Parathyroid adenoma (tissue), 2 donors: ENCODE measurements around the gene TEX22.

Experiments
- H2AFZ ChIP-seq: fragments of 300-600 bp; sonication (generic); one replicate; pipeline ENCODE4 v1.7.0; 2017; ENCODE audit warnings: antibody characterized with exemption, mild to moderate bottlenecking
- H3K27ac ChIP-seq: fragments of 300-600 bp; sonication (generic); one replicate; pipeline ENCODE4 v1.7.0; 2017
- H3K27me3 ChIP-seq: fragments of 300-600 bp; sonication (generic); one replicate; pipeline ENCODE4 v1.7.0; 2017; ENCODE audit warnings: low read length; ENCODE audit not compliant: control insufficient read depth, insufficient read depth
- H3K36me3 ChIP-seq: fragments of 300-600 bp; sonication (generic); one replicate; pipeline ENCODE4 v1.7.0; 2017; ENCODE audit warnings: low read length; ENCODE audit not compliant: control insufficient read depth, insufficient read depth
- H3K4me1 ChIP-seq: fragments of 300-600 bp; sonication (generic); one replicate; pipeline ENCODE4 v1.7.0; 2017; ENCODE audit warnings: control low read depth
- H3K4me2 ChIP-seq: fragments of 300-600 bp; sonication (generic); one replicate; pipeline ENCODE4 v1.7.0; 2017; ENCODE audit warnings: low read length
- H3K4me3 ChIP-seq: fragments of 300-600 bp; sonication (generic); one replicate; pipeline ENCODE4 v1.7.0; 2017; ENCODE audit warnings: low read depth, low read length
- H3K79me2 ChIP-seq: fragments of 300-600 bp; sonication (generic); one replicate; pipeline ENCODE4 v1.7.0; 2017; ENCODE audit warnings: control low read depth
- H3K9ac ChIP-seq: fragments of 300-600 bp; sonication (generic); one replicate; pipeline ENCODE4 v1.7.0; 2017; ENCODE audit warnings: mild to moderate bottlenecking
- H3K9me3 ChIP-seq: fragments of 300-600 bp; sonication (generic); one replicate; pipeline ENCODE4 v1.7.0; 2017; ENCODE audit warnings: low read length; ENCODE audit not compliant: control insufficient read depth
- CTCF ChIP-seq: fragments of 300-600 bp; sonication (generic); IDR thresholded peaks from one replicate; pipeline ENCODE4 v1.7.0; 2017; ENCODE audit warnings: antibody characterized with exemption, mild to moderate bottlenecking
- donor health status: primary hyperparathyroidism.

TEX22 gene

GRCh38 chr14:105431256-105431655, 32.9 kb downstream of the TEX22 start:
- H2AFZ ChIP-seq, result no peak overlapping the region
- no peaks in the 10 kb centered on the region for H3K27me3 ChIP-seq
- H3K36me3 ChIP-seq, result no peaks in the 10 kb centered on the region
- no peak for TF ChIP-seq CTCF
- peaks cover 21% of the 10 kb centered on the region for H3K79me2 ChIP-seq
- H3K27ac ChIP-seq, result no peak overlapping the region
- no peak overlapping the region for H3K4me3 ChIP-seq
- no peaks in the 10 kb centered on the region for H3K4me1 ChIP-seq
- H3K9ac ChIP-seq, result no peak overlapping the region
- H3K4me2 ChIP-seq, result no peak overlapping the region
- H3K9me3 ChIP-seq, result no peaks in the 10 kb centered on the region

- Histone ChIP-seq H3K27me3 (no peaks in the 10 kb centered on the region), H2AFZ (no peak overlapping the region), H3K79me2 (peaks cover 34% of the 10 kb centered on the region), H3K9ac (no peak overlapping the region), H3K27ac (no peak overlapping the region), H3K36me3 (no peaks in the 10 kb centered on the region), H3K4me1 (no peaks in the 10 kb centered on the region), H3K4me2 (no peak overlapping the region), H3K4me3 (no peak overlapping the region), H3K9me3 (no peaks in the 10 kb centered on the region)
- TF ChIP-seq CTCF, result no peak
These were observed 34.3 kb downstream of the TEX22 start for GRCh38 chr14:105432657-105433056.

GRCh38 chr14:105433161-105433605, 34.8 kb downstream of the TEX22 start:
- H3K4me2 ChIP-seq, result no peak overlapping the region
- H3K9ac ChIP-seq, result no peak overlapping the region
- no peak overlapping the region for H3K27ac ChIP-seq
- H3K36me3 ChIP-seq, result no peaks in the 10 kb centered on the region
- peaks cover 39% of the 10 kb centered on the region for H3K79me2 ChIP-seq
- no peak overlapping the region for H2AFZ ChIP-seq
- no peak overlapping the region for H3K4me3 ChIP-seq
- H3K27me3 ChIP-seq, result no peaks in the 10 kb centered on the region
- TF ChIP-seq CTCF, result no peak
- no peaks in the 10 kb centered on the region for H3K9me3 ChIP-seq
- no peaks in the 10 kb centered on the region for H3K4me1 ChIP-seq

- no peaks in the 10 kb centered on the region for H3K27me3 ChIP-seq
- no peaks in the 10 kb centered on the region for H3K36me3 ChIP-seq
- no peak overlapping the region for H3K4me2 ChIP-seq
- H3K27ac ChIP-seq, result no peak overlapping the region
- no peak overlapping the region for H3K9ac ChIP-seq
- TF ChIP-seq CTCF, result no peak
- H3K4me3 ChIP-seq, result no peak overlapping the region
- H3K79me2 ChIP-seq, result peaks cover 61% of the 10 kb centered on the region
- no peak overlapping the region for H2AFZ ChIP-seq
- H3K4me1 ChIP-seq, result no peaks in the 10 kb centered on the region
- no peaks in the 10 kb centered on the region for H3K9me3 ChIP-seq
These were observed 38.1 kb downstream of the TEX22 start for GRCh38 chr14:105436402-105436801.

- Histone ChIP-seq H3K9ac (no peak overlapping the region), H3K9me3 (no peaks in the 10 kb centered on the region), H3K4me3 (no peak overlapping the region), H2AFZ (no peak overlapping the region), H3K27me3 (no peaks in the 10 kb centered on the region), H3K4me2 (no peak overlapping the region), H3K36me3 (no peaks in the 10 kb centered on the region), H3K27ac (no peak overlapping the region), H3K4me1 (no peaks in the 10 kb centered on the region), H3K79me2 (peaks cover 61% of the 10 kb centered on the region)
- TF ChIP-seq CTCF, result no peak
These were observed 38.8 kb downstream of the TEX22 start for GRCh38 chr14:105436891-105437722.
